H9 (cell line): Measurements from ENCODE around the gene DLG5. TPM values are rescaled to one million over a fixed set of nuclear protein-coding genes. Genes with fewer than 3 reads are reported as not detected.

ENCODE experiments used
- DNase-seq: peaks from one replicate; pipeline ENCODE4 v3.0.0-alpha.2; 2017
- H2AFZ ChIP-seq: one replicate; pipeline ENCODE4 v1.6.1; 2013; ENCODE audit warnings: mild to moderate bottlenecking, low read length, control low read depth, moderate library complexity
- H2AK5ac ChIP-seq: 2 replicates; pipeline ENCODE4 v1.6.1; 2013; ENCODE audit warnings: low read length, control low read depth, mixed read lengths; ENCODE audit not compliant: insufficient read length
- H2BK120ac ChIP-seq: one replicate; pipeline ENCODE4 v1.6.1; 2013; ENCODE audit warnings: low read depth, mild to moderate bottlenecking, low read length, control low read depth, inconsistent platforms; ENCODE audit not compliant: poor library complexity, severe bottlenecking
- H2BK12ac ChIP-seq: 2 replicates; pipeline ENCODE4 v1.6.1; 2013; ENCODE audit warnings: low read length, control low read depth, mixed read lengths, low read depth; ENCODE audit not compliant: insufficient read length
- H2BK15ac ChIP-seq: 2 replicates; pipeline ENCODE4 v1.6.1; 2013; ENCODE audit warnings: low read depth, low read length, control low read depth
- H2BK20ac ChIP-seq: one replicate; pipeline ENCODE4 v1.6.1; 2013; ENCODE audit warnings: low read depth, mild to moderate bottlenecking, low read length, control low read depth, inconsistent platforms; ENCODE audit not compliant: poor library complexity, severe bottlenecking
- H2BK5ac ChIP-seq: 2 replicates; pipeline ENCODE4 v1.6.1; 2013; ENCODE audit warnings: low read length, control low read depth, mixed read lengths; ENCODE audit not compliant: insufficient read length
- H3K14ac ChIP-seq: 2 replicates; pipeline ENCODE4 v1.6.1; 2013; ENCODE audit warnings: low read length, control low read depth; ENCODE audit not compliant: insufficient read depth
- H3K18ac ChIP-seq: 2 replicates; pipeline ENCODE4 v1.6.1; 2013; ENCODE audit warnings: low read depth, mild to moderate bottlenecking, mixed read lengths, low read length, control low read depth; ENCODE audit not compliant: insufficient read length
- H3K23ac ChIP-seq: 2 replicates; pipeline ENCODE4 v1.6.1; 2013; ENCODE audit warnings: low read length, control low read depth, mixed read lengths, low read depth; ENCODE audit not compliant: insufficient read length
- H3K23me2 ChIP-seq: 2 replicates; pipeline ENCODE4 v1.6.1; 2013; ENCODE audit warnings: low read depth, mild to moderate bottlenecking, mixed read lengths, low read length, control low read depth; ENCODE audit not compliant: insufficient read length, poor library complexity, severe bottlenecking
- H3K27ac ChIP-seq: 2 replicates; pipeline ENCODE4 v1.5.1; 2013; ENCODE audit warnings: low read length, control low read depth, mixed read lengths, low read depth; ENCODE audit not compliant: insufficient read length
- H3K27me3 ChIP-seq: 2 replicates; pipeline ENCODE4 v1.6.1; 2013; ENCODE audit warnings: low read length, control low read depth, inconsistent platforms; ENCODE audit not compliant: insufficient read depth
- H3K4ac ChIP-seq: 2 replicates; pipeline ENCODE4 v1.6.1; 2013; ENCODE audit warnings: low read depth, mild to moderate bottlenecking, control low read depth, inconsistent platforms, low read length, moderate library complexity
- H3K4me1 ChIP-seq: 2 replicates; pipeline ENCODE4 v1.6.1; 2013; ENCODE audit warnings: low read length, control low read depth, inconsistent platforms; ENCODE audit not compliant: insufficient read depth
- H3K4me2 ChIP-seq: 2 replicates; pipeline ENCODE4 v1.6.1; 2013; ENCODE audit warnings: low read length, control low read depth, mixed read lengths; ENCODE audit not compliant: insufficient read length, insufficient read depth
- H3K56ac ChIP-seq: 2 replicates; pipeline ENCODE4 v1.6.1; 2013; ENCODE audit warnings: low read depth, mild to moderate bottlenecking, mixed read lengths, low read length, control low read depth; ENCODE audit not compliant: insufficient read length
- H3K79me1 ChIP-seq: 2 replicates; pipeline ENCODE4 v1.6.1; 2013; ENCODE audit warnings: low read depth, mild to moderate bottlenecking, moderate library complexity, low read length, control low read depth, inconsistent platforms; ENCODE audit not compliant: insufficient read depth, poor library complexity, severe bottlenecking
- H3K79me2 ChIP-seq: 2 replicates; pipeline ENCODE4 v1.6.1; 2013; ENCODE audit warnings: low read length, control low read depth, inconsistent platforms; ENCODE audit not compliant: insufficient read depth
- H3K9ac ChIP-seq: 2 replicates; pipeline ENCODE4 v1.6.1; 2013; ENCODE audit warnings: low read length, control low read depth, mixed read lengths; ENCODE audit not compliant: insufficient read length; ENCODE audit errors: extremely low read depth
- H3K9me3 ChIP-seq: one replicate; pipeline ENCODE4 v1.6.1; 2013; ENCODE audit warnings: low read depth, low read length, inconsistent platforms; ENCODE audit not compliant: control insufficient read depth
- H3T11ph ChIP-seq: one replicate; pipeline ENCODE4 v1.6.1; 2013; ENCODE audit warnings: mild to moderate bottlenecking, low read length, control low read depth, inconsistent platforms
- H4K20me1 ChIP-seq: one replicate; pipeline ENCODE4 v1.6.1; 2013; ENCODE audit not compliant: control insufficient read depth, insufficient read length, insufficient read depth
- H4K5ac ChIP-seq: 2 replicates; pipeline ENCODE4 v1.6.1; 2013; ENCODE audit warnings: low read depth, mild to moderate bottlenecking, mixed read lengths, low read length, control low read depth; ENCODE audit not compliant: insufficient read length
- H4K8ac ChIP-seq: replicated peaks from 2 replicates; pipeline ENCODE4 v1.6.1; 2013; ENCODE audit warnings: low read length, control low read depth, mixed read lengths, low read depth; ENCODE audit not compliant: insufficient read length
- H4K91ac ChIP-seq: 2 replicates; pipeline ENCODE4 v1.6.1; 2013; ENCODE audit warnings: low read depth, mild to moderate bottlenecking, moderate library complexity, mixed read lengths, low read length, control low read depth; ENCODE audit not compliant: insufficient read length
- H3K27ac Mint-ChIP-seq, 3 experiments: 2 replicates in 2 of 3; 3 replicates in 1 of 3; pipeline ENCODE4 v1.8.0; 2020 to 2021; ENCODE audit warnings: mixed read lengths in 3 of 3, mild to moderate bottlenecking in 1 of 3, moderate library complexity in 1 of 3
- H3K27me3 Mint-ChIP-seq: 2 replicates; pipeline ENCODE4 v1.8.0; 2021; ENCODE audit warnings: low read depth, mild to moderate bottlenecking, moderate library complexity, mixed read lengths
- H3K36me3 Mint-ChIP-seq, 3 experiments: 2 replicates in 2 of 3; 3 replicates in 1 of 3; pipeline ENCODE4 v1.8.0; 2020 to 2021; ENCODE audit warnings: low read depth in 3 of 3, mixed read lengths in 3 of 3; ENCODE audit not compliant: insufficient read depth in 1 of 3
- H3K4me1 Mint-ChIP-seq, 2 experiments: 2 replicates each; pipeline ENCODE4 v1.8.0; 2020; ENCODE audit warnings: mixed read lengths in 2 of 2
- H3K4me3 Mint-ChIP-seq, 2 experiments: 2 replicates in 1 of 2; 3 replicates in 1 of 2; pipeline ENCODE4 v1.8.0; 2020 to 2021; ENCODE audit warnings: mild to moderate bottlenecking in 2 of 2, mixed read lengths in 2 of 2, moderate library complexity in 1 of 2
- H3K9me3 Mint-ChIP-seq, 2 experiments: 2 replicates in 1 of 2; 3 replicates in 1 of 2; pipeline ENCODE4 v1.8.0; 2020; ENCODE audit warnings: mild to moderate bottlenecking in 2 of 2, mixed read lengths in 2 of 2, moderate library complexity in 1 of 2
- WGBS: extraction: QIAGEN DNeasy Blood & Tissue Kit; methylation state at CpG from one replicate; pipeline ENCODE4 v1.1.7; 2013; ENCODE audit warnings: missing lambda C conversion rate, low lambda C conversion rate, mixed read lengths; ENCODE audit not compliant: insufficient read length; ENCODE audit errors: extremely low coverage; 5-methylcytosine and 5-hydroxymethylcytosine counted together
- total RNA-seq: library from RNA; stranded (reverse); gene quantifications from 2 replicates; pipeline ENCODE4 v1.2.1, GENCODE V29; 2021
- TF ChIP-seq, protein P1 (sequence below): fragments of 200-600 bp; sonication (generic); conservative IDR thresholded peaks from 3 replicates; pipeline ENCODE4 v1.8.0; 2021; ENCODE audit warnings: antibody characterized with exemption, mild to moderate bottlenecking

DLG5 gene
- total RNA-seq, 1 experiment from 2014 or later: 67.4 TPM

DNA sequence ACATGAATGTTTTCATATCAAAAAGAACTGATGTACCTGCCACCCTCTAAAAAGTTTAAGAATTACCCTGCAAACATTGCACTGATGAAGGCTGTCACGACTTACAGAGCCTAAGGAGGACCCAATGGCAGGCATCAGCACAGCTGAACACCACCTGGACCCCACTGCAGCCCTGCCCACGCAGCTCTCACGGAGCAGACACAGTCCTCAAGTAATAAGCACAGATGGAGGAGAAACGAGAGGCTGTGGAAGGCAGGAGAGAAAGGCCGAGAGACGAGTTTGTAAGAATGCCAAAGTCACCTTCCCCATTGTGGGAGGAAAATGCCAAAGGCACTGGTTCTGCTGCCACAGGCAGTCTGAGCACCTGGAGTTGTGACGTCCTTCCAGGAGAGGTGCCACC, 135.0 kb downstream of the DLG5 start:
- H3K23ac ChIP-seq: no peak overlapping the region
- no peak overlapping the region for H3K18ac ChIP-seq
- H3K56ac ChIP-seq: no peak overlapping the region
- H4K8ac ChIP-seq: no peak overlapping the region
- no peaks in the 10 kb centered on the region for H3K79me2 ChIP-seq
- H3K27ac ChIP-seq: no peak overlapping the region
- DNase-seq: no peak
- Mint-ChIP-seq H3K4me1 (no peaks in the 10 kb centered on the region), H3K9me3 (no peaks in the 10 kb centered on the region), H3K4me3 (no peak overlapping the region), H3K36me3 (peaks cover 33 to 85% (median 78%) of the 10 kb centered on the region in 3 experiments; a peak in 6 of 7 replicates), H3K27ac (peak overlapping the region; percentile 15 to 69 (median 26); a peak in 3 of 7 replicates), H3K27me3 (no peaks in the 10 kb centered on the region; the same call in 1 of the 2 replicates)
- H2AK5ac ChIP-seq: no peak overlapping the region
- H2BK5ac ChIP-seq: no peak overlapping the region
- H3K4me2 ChIP-seq: no peak overlapping the region
- no peaks in the 10 kb centered on the region for H4K20me1 ChIP-seq
- H2AFZ ChIP-seq: no peak overlapping the region
- no peak overlapping the region for H3T11ph ChIP-seq
- no peaks in the 10 kb centered on the region for H3K9me3 ChIP-seq
- WGBS: no CpG with 5 or more reads among the region's 7 CpGs
- H3K23me2 ChIP-seq: no peaks in the 10 kb centered on the region
- no peak overlapping the region for H2BK15ac ChIP-seq
- H3K9ac ChIP-seq: no peak overlapping the region
- H4K5ac ChIP-seq: no peak overlapping the region
- H2BK12ac ChIP-seq: no peak overlapping the region
- no peak overlapping the region for H4K91ac ChIP-seq
- H2BK120ac ChIP-seq: no peak overlapping the region
- no peaks in the 10 kb centered on the region for H3K79me1 ChIP-seq
- H2BK20ac ChIP-seq: no peak overlapping the region
- H3K4ac ChIP-seq: no peak overlapping the region
- no peak overlapping the region for H3K14ac ChIP-seq
- H3K27me3 ChIP-seq: no peaks in the 10 kb centered on the region
- no peaks in the 10 kb centered on the region for H3K4me1 ChIP-seq
- TF ChIP-seq, protein P1, sequence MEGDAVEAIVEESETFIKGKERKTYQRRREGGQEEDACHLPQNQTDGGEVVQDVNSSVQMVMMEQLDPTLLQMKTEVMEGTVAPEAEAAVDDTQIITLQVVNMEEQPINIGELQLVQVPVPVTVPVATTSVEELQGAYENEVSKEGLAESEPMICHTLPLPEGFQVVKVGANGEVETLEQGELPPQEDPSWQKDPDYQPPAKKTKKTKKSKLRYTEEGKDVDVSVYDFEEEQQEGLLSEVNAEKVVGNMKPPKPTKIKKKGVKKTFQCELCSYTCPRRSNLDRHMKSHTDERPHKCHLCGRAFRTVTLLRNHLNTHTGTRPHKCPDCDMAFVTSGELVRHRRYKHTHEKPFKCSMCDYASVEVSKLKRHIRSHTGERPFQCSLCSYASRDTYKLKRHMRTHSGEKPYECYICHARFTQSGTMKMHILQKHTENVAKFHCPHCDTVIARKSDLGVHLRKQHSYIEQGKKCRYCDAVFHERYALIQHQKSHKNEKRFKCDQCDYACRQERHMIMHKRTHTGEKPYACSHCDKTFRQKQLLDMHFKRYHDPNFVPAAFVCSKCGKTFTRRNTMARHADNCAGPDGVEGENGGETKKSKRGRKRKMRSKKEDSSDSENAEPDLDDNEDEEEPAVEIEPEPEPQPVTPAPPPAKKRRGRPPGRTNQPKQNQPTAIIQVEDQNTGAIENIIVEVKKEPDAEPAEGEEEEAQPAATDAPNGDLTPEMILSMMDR: no peak
